A673 (cell line): ENCODE results near the gene MCM7. TPM values are rescaled to one million over a fixed set of nuclear protein-coding genes. Genes with fewer than 3 reads are reported as not detected.

Experiments used
- BruUV-seq: library from RNA; stranded (reverse); fragments of 400-500 nt; replicated peaks from 2 replicates; lab custom pipeline; 2021; lab: Mats Ljungman, UMichigan
- CTCF ChIA-PET: fragments of 300-600 bp; sonication (Branson Sonifier 250); formaldehyde crosslinking; loops from one replicate; lab custom pipeline; 2022; ENCODE audit warnings: antibody characterized with exemption; lab: Charles Lee
- POLR2A ChIA-PET: fragments of 300-600 bp; sonication (Branson Sonifier 250); formaldehyde crosslinking; loops from one replicate; lab custom pipeline; 2022; ENCODE audit warnings: antibody characterized with exemption; ENCODE audit not compliant: low non-redundant PET; lab: Charles Lee
- DNase-seq: peaks from one replicate; pipeline ENCODE4 v3.0.0-alpha.2; 2015; ENCODE audit warnings: low spot score
- H3K27ac ChIP-seq: fragments of 200-600 bp; sonication (generic); 2 replicates; pipeline ENCODE4 v1.5.1; 2016; ENCODE audit warnings: mixed run types, low read depth, mild to moderate bottlenecking, mixed read lengths, antibody characterized with exemption, low read length; ENCODE audit not compliant: poor library complexity, severe bottlenecking
- H3K27me3 ChIP-seq: fragments of 200-600 bp; sonication (generic); replicated peaks from 2 replicates; pipeline ENCODE4 v1.6.1; 2017; ENCODE audit warnings: mixed run types, low read depth, mild to moderate bottlenecking, mixed read lengths, antibody characterized with exemption, low read length; ENCODE audit not compliant: insufficient read depth, poor library complexity
- H3K36me3 ChIP-seq: fragments of 200-600 bp; sonication (generic); 2 replicates; pipeline ENCODE4 v1.6.1; 2016; ENCODE audit warnings: mixed run types, mild to moderate bottlenecking, mixed read lengths, antibody characterized with exemption, low read length; ENCODE audit not compliant: insufficient read depth, poor library complexity, severe bottlenecking
- H3K4me1 ChIP-seq: fragments of 200-600 bp; sonication (generic); 2 replicates; pipeline ENCODE4 v1.6.1; 2017; ENCODE audit warnings: mixed run types, mild to moderate bottlenecking, mixed read lengths, antibody characterized with exemption, low read length; ENCODE audit not compliant: insufficient read depth, poor library complexity, severe bottlenecking
- H3K4me3 ChIP-seq: fragments of 200-600 bp; sonication (generic); 2 replicates; pipeline ENCODE4 v1.5.1; 2016; ENCODE audit warnings: low read depth, mixed run types, mild to moderate bottlenecking, mixed read lengths, low read length; ENCODE audit not compliant: poor library complexity, severe bottlenecking
- H3K9me3 ChIP-seq: fragments of 200-600 bp; sonication (generic); 2 replicates; pipeline ENCODE4 v1.6.1; 2016; ENCODE audit warnings: mixed run types, low read depth, mild to moderate bottlenecking, mixed read lengths, antibody characterized with exemption, low read length; ENCODE audit not compliant: poor library complexity, severe bottlenecking
- EZH2 ChIP-seq: fragments of 200-600 bp; sonication (generic); IDR thresholded peaks from 2 replicates; pipeline ENCODE4 v1.6.1; 2017; ENCODE audit warnings: borderline replicate concordance, low read depth, mild to moderate bottlenecking, mixed read lengths, antibody characterized with exemption, low read length; ENCODE audit not compliant: poor library complexity, severe bottlenecking
- intact Hi-C: fragments of 100-400 bp; cut with micrococcal nuclease; formaldehyde crosslinking; loops from one replicate; pipeline ENCODE4 v1.10.0; 2022; ENCODE audit not compliant: unreplicated experiment
- total RNA-seq: library from RNA; stranded (reverse); gene quantifications from 2 replicates; pipeline ENCODE4 v1.2.3, GENCODE V29; 2021
- TF ChIP-seq, protein P1 (sequence below): fragments of 300-800, 200-600 bp; sonication (generic); conservative IDR thresholded peaks from 2 replicates; pipeline ENCODE4 v1.5.1; 2017; ENCODE audit warnings: low read depth, mild to moderate bottlenecking, antibody characterized with exemption, low read length, moderate library complexity, mixed read lengths

MCM7 gene
- total RNA-seq, 1 experiment from 2014 or later = 399 TPM

- peaks cover 34% of the 10 kb centered on the region for H3K36me3 ChIP-seq
- ChIA-PET POLR2A (interaction anchor here (0.7 kb wide), 1 partner anchor 66 kb away, joined by 4 read pairs; no protein-coding TSS in a partner anchor), CTCF (no interaction called here)
- no TSS peak for BruUV-seq
- peaks cover 12% of the 10 kb centered on the region for H3K4me1 ChIP-seq
- H3K4me3 ChIP-seq = peak within 1 kb of the TSS; percentile 73
- no peaks in the 10 kb centered on the region for H3K9me3 ChIP-seq
- peak within 1 kb of the TSS; percentile 81 for H3K27ac ChIP-seq
- TF ChIP-seq EZH2 = no peak
- TF ChIP-seq, protein P1, sequence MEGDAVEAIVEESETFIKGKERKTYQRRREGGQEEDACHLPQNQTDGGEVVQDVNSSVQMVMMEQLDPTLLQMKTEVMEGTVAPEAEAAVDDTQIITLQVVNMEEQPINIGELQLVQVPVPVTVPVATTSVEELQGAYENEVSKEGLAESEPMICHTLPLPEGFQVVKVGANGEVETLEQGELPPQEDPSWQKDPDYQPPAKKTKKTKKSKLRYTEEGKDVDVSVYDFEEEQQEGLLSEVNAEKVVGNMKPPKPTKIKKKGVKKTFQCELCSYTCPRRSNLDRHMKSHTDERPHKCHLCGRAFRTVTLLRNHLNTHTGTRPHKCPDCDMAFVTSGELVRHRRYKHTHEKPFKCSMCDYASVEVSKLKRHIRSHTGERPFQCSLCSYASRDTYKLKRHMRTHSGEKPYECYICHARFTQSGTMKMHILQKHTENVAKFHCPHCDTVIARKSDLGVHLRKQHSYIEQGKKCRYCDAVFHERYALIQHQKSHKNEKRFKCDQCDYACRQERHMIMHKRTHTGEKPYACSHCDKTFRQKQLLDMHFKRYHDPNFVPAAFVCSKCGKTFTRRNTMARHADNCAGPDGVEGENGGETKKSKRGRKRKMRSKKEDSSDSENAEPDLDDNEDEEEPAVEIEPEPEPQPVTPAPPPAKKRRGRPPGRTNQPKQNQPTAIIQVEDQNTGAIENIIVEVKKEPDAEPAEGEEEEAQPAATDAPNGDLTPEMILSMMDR = peak; percentile 98
- peak; percentile 100 for DNase-seq
- H3K27me3 ChIP-seq = no peaks in the 10 kb centered on the region
- intact Hi-C loops = loop anchor here (5.0 kb wide), 1 partner anchor 84 kb away; no protein-coding TSS in a partner anchor
Measured at GRCh38 chr7:100081535-100082102, 19.6 kb downstream of the MCM7 start, which contains the start of gene ZNF3. Gene ZNF3, minus strand, starts transcription at chr7:100081723. Its CDS starts 4,366 bp downstream, at chr7:100077357.

DNA sequence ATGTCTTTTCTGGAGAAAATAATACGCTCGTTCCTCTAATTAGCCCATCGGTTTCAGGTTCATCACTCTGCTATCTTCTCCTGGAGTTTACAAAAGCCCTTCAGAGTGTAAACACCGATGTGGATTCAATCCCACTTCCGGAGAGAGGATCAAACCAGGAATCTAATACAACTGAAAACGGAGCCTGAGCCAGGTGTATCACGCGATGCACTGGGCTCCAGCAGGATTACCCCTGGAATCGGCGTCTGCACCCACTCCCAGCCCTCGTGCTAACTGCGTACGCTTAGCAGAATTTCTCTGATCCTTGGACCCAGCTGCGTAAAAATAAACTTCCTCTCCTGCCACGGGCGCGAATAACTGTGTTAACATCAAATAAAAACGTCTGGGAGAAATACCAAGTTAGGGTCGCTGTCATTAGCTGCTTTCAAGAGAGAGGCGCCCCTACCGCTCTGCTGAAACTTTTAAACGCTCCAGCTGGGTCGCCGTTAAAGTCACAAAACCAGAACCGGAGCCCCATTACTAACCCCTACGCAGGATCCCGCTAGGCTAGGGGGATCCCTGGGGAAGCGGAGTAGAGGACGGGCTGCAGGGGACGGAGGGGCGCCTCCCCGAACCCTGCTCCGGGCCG lies 20.2 kb downstream of the MCM7 start:
- intact Hi-C loops = loop anchor here (5.0 kb wide), 1 partner anchor 84 kb away; no protein-coding TSS in a partner anchor
- DNase-seq = no peak
- H3K9me3 ChIP-seq = no peaks in the 10 kb centered on the region
- TF ChIP-seq, protein P1 = no peak
- no peak for TF ChIP-seq EZH2
- peak overlapping the region; percentile 81 for H3K27ac ChIP-seq
- H3K4me1 ChIP-seq = peaks cover 8% of the 10 kb centered on the region
- H3K27me3 ChIP-seq = no peaks in the 10 kb centered on the region
- CTCF ChIA-PET = no interaction called here
- BruUV-seq = TSS peak; percentile 71
- POLR2A ChIA-PET = no interaction called here
- H3K36me3 ChIP-seq = peaks cover 40% of the 10 kb centered on the region
- peak overlapping the region; percentile 73 for H3K4me3 ChIP-seq

DNA sequence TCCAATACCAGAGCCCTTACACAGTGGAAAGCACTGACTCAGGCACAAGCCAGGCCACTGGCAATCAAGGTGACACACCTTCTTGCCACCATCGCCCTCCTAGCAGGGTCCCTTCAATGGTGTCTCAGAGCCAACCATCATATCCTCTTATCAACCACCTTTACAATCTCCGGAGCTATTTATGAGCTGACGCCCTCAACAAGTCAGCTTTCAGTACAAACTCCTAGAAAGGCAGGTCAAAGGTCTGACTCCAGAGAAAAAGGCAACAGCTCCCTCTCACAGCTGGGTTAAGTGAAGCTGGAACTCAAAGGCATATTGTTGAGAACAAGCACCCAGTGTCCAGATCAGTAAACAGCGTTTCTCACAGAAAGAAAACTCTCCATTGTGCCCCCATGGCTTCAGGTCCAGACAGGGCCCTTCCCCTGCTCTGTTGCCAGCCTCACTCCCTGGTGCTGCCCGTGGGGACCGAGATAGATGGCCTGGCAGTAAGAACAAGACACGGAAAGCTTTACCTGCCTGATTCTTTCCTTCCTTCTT lies 22.1 kb downstream of the MCM7 start:
- no peak for DNase-seq
- Histone ChIP-seq H3K27ac (no peak overlapping the region), H3K9me3 (peaks cover 8% of the 10 kb centered on the region), H3K36me3 (peaks cover 59% of the 10 kb centered on the region), H3K4me3 (no peak overlapping the region), H3K27me3 (no peaks in the 10 kb centered on the region), H3K4me1 (peaks cover 4% of the 10 kb centered on the region)
- intact Hi-C loops = no loop called here
- POLR2A ChIA-PET = no interaction called here
- no TSS peak for BruUV-seq
- no peak for TF ChIP-seq EZH2
- TF ChIP-seq, protein P1 = no peak
- CTCF ChIA-PET = no interaction called here
